GM19324 (cell line): Measurements from ENCODE around the gene NHP2.
A peak's percentile ranks its signal among the peaks of the same experiment; 100 is the strongest.
"Not testable (repeated sequence)": the region's sequence is repeated elsewhere in the genome, so short reads cannot be mapped to it uniquely, and the experiment has no call there.

Source experiments
- ATAC-seq: cut with Tn5 transposase; IDR thresholded peaks from one replicate; pipeline ENCODE4 v1.9.1; 2021; ENCODE audit warnings: mild to moderate bottlenecking, moderate library complexity; ENCODE audit not compliant: unreplicated experiment, low FRiP score

The NHP2 gene

GRCh38 chr5:178153530-178154340, at the start of gene NHP2:
Gene NHP2, minus strand, starts transcription at chr5:178153885. Its CDS starts 68 bp downstream, at chr5:178153817.
- peak; percentile 99 for ATAC-seq

- ATAC-seq: no peak
These were observed 48.9 kb upstream of the NHP2 start for GRCh38 chr5:178202541-178202940.

GRCh38 chr5:178201927-178202235, 48.2 kb upstream of the NHP2 start:
- no peak for ATAC-seq

GRCh38 chr5:178201221-178201926, 47.7 kb upstream of the NHP2 start:
- no peak for ATAC-seq

GRCh38 chr5:178199581-178200434, 46.1 kb upstream of the NHP2 start:
- no peak for ATAC-seq

- no peak for ATAC-seq
These were observed 45.0 kb upstream of the NHP2 start for GRCh38 chr5:178198706-178199105.

- not testable (repeated sequence) for ATAC-seq
These were observed 44.5 kb upstream of the NHP2 start for GRCh38 chr5:178198151-178198550.

- no peak for ATAC-seq
These were observed 43.3 kb upstream of the NHP2 start for GRCh38 chr5:178196986-178197385.

GRCh38 chr5:178196281-178196812, 42.7 kb upstream of the NHP2 start:
- no peak for ATAC-seq

GRCh38 chr5:178194026-178194425, 40.3 kb upstream of the NHP2 start:
- no peak for ATAC-seq

GRCh38 chr5:178193251-178193809, 39.6 kb upstream of the NHP2 start:
- no peak for ATAC-seq

GRCh38 chr5:178192787-178193186, 39.1 kb upstream of the NHP2 start:
- ATAC-seq: no peak

- no peak for ATAC-seq
These were observed 38.6 kb upstream of the NHP2 start for GRCh38 chr5:178192244-178192643.

- ATAC-seq: no peak
These were observed 38.0 kb upstream of the NHP2 start for GRCh38 chr5:178191661-178192060.

GRCh38 chr5:178189433-178189832, 35.7 kb upstream of the NHP2 start:
- ATAC-seq: no peak

GRCh38 chr5:178187014-178187413, 33.3 kb upstream of the NHP2 start, which contains the start of gene GMCL2:
Gene GMCL2, minus strand, starts transcription at chr5:178187371. Its CDS starts 72 bp downstream, at chr5:178187299.
- no peak for ATAC-seq

- ATAC-seq: no peak
These were observed 32.7 kb upstream of the NHP2 start for GRCh38 chr5:178186427-178186826.

GRCh38 chr5:178182158-178182876, 28.6 kb upstream of the NHP2 start:
- ATAC-seq: no peak

GRCh38 chr5:178180141-178180863, 26.6 kb upstream of the NHP2 start:
- ATAC-seq: no peak
